Natural killer cell (primary cell): Measurements from ENCODE around the gene NSDHL. TPM values are rescaled to one million over a fixed set of nuclear protein-coding genes. Genes with fewer than 3 reads are reported as not detected.

ENCODE experiments used
- ATAC-seq, 3 donors: fragments of 150-1000 bp in 2 of 3; fragments of 200-7000 bp in 1 of 3; cut with Tn5 transposase; 1 replicate in 1 of 3; 2 replicates in 2 of 3; pipeline ENCODE4 v1.10.0; 2021; ENCODE audit warnings: mild to moderate bottlenecking in 2 of 3, moderate library complexity in 2 of 3
- DNase-seq, 2 donors: peaks; one replicate each; pipeline versions ENCODE4 v3.0.0 to v3.0.0-alpha.2; 2013 to 2021; ENCODE audit warnings: mixed read lengths in 1 of 2
- H3K27ac ChIP-seq: one replicate; pipeline ENCODE4 v1.5.1; 2013; ENCODE audit warnings: mild to moderate bottlenecking, low read length
- H3K27me3 ChIP-seq: one replicate; pipeline ENCODE4 v1.6.1; 2013; ENCODE audit warnings: low read length; ENCODE audit not compliant: control insufficient read depth, insufficient read depth
- H3K36me3 ChIP-seq: one replicate; pipeline ENCODE4 v1.6.1; 2013; ENCODE audit warnings: low read length; ENCODE audit not compliant: control insufficient read depth, insufficient read depth
- H3K4me1 ChIP-seq: one replicate; pipeline ENCODE4 v1.6.1; 2013; ENCODE audit warnings: low read length; ENCODE audit not compliant: control insufficient read depth, insufficient read depth
- H3K4me3 ChIP-seq: one replicate; pipeline ENCODE4 v1.5.1; 2013; ENCODE audit warnings: low read length
- H3K9me3 ChIP-seq: one replicate; pipeline ENCODE4 v1.6.1; 2013; ENCODE audit warnings: low read length; ENCODE audit not compliant: control insufficient read depth, insufficient read depth
- H3K27ac Mint-ChIP-seq, 2 donors: one replicate each; pipeline ENCODE4 v1.8.0; 2022; ENCODE audit warnings: mild to moderate bottlenecking in 2 of 2, mixed read lengths in 2 of 2, moderate library complexity in 1 of 2
- H3K27me3 Mint-ChIP-seq, 2 donors: one replicate each; pipeline ENCODE4 v1.8.0; 2022; ENCODE audit warnings: low read depth in 2 of 2, mixed read lengths in 2 of 2
- H3K36me3 Mint-ChIP-seq: one replicate; pipeline ENCODE4 v1.8.0; 2022; ENCODE audit warnings: mixed read lengths
- H3K4me1 Mint-ChIP-seq, 2 donors: one replicate each; pipeline ENCODE4 v1.8.0; 2022; ENCODE audit warnings: mixed read lengths in 2 of 2
- H3K4me3 Mint-ChIP-seq: one replicate; pipeline ENCODE4 v1.8.0; 2022; ENCODE audit warnings: mild to moderate bottlenecking, moderate library complexity, mixed read lengths
- H3K9me3 Mint-ChIP-seq, 2 donors: one replicate each; pipeline ENCODE4 v1.8.0; 2022; ENCODE audit warnings: mixed read lengths in 2 of 2
- WGBS: methylation state at CpG from one replicate; pipeline ENCODE4 v1.1.7; 2013; ENCODE audit warnings: missing lambda C conversion rate; ENCODE audit not compliant: insufficient coverage; 5-methylcytosine and 5-hydroxymethylcytosine counted together
- intact Hi-C: fragments of 100-400 bp; cut with micrococcal nuclease; formaldehyde crosslinking; loops from one replicate; pipeline ENCODE4 v1.14.2; 2022
- total RNA-seq, 4 donors: library from RNA; stranded (reverse); fragments of 120-200 nt in 1 of 4; gene quantifications; one replicate each; pipeline versions ENCODE4 v1.2.3 to v1.2.4, GENCODE V29; 2013 to 2022
- TF ChIP-seq, protein P1 (sequence below): fragments of 200-600 bp; IDR thresholded peaks from one replicate; pipeline ENCODE4 v1.8.0; 2022; ENCODE audit warnings: antibody characterized with exemption

NSDHL gene
- total RNA-seq, 3 donors from 2014 or later (not counting 1 experiment from before 2014, with no cell fraction given), result 4.9 to 8.2 (median 7.9) TPM

DNA sequence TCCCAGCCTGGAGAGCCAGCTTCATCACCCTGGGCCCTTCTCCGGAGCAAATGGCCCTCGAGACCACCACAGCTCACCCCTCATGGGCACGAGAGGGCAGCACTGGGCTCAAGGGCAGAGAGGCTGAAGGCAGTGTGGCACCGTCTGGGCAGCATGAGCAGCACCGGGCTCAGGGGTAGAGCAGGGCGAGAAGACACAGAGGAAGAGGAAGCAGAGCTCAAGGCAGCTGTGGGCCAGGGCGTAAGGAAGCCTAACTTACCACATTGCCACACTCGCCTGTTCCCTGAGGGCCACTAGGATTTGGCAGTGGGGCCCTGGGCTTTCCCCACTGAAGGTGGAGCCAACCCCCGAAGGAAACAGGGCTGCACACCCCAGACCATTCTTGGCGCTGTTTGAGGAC lies 82.5 kb downstream of the NSDHL start:
- no peak overlapping the region for H3K27ac Mint-ChIP-seq
- TF ChIP-seq, protein P1, sequence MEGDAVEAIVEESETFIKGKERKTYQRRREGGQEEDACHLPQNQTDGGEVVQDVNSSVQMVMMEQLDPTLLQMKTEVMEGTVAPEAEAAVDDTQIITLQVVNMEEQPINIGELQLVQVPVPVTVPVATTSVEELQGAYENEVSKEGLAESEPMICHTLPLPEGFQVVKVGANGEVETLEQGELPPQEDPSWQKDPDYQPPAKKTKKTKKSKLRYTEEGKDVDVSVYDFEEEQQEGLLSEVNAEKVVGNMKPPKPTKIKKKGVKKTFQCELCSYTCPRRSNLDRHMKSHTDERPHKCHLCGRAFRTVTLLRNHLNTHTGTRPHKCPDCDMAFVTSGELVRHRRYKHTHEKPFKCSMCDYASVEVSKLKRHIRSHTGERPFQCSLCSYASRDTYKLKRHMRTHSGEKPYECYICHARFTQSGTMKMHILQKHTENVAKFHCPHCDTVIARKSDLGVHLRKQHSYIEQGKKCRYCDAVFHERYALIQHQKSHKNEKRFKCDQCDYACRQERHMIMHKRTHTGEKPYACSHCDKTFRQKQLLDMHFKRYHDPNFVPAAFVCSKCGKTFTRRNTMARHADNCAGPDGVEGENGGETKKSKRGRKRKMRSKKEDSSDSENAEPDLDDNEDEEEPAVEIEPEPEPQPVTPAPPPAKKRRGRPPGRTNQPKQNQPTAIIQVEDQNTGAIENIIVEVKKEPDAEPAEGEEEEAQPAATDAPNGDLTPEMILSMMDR, result no peak
- Histone ChIP-seq H3K9me3 (no peaks in the 10 kb centered on the region), H3K36me3 (no peaks in the 10 kb centered on the region), H3K27me3 (no peaks in the 10 kb centered on the region), H3K4me1 (no peaks in the 10 kb centered on the region), H3K27ac (no peak overlapping the region), H3K4me3 (no peak overlapping the region)
- no peak for ATAC-seq
- H3K9me3 Mint-ChIP-seq, result no peaks in the 10 kb centered on the region
- H3K4me3 Mint-ChIP-seq, result no peak overlapping the region
- H3K27me3 Mint-ChIP-seq, result no peaks in the 10 kb centered on the region
- intact Hi-C loops, result no loop called here
- H3K36me3 Mint-ChIP-seq, result no peaks in the 10 kb centered on the region
- DNase-seq, result no peak
- 27% methylated on average over 9 of the region's 10 CpGs for WGBS
- no peaks in the 10 kb centered on the region for H3K4me1 Mint-ChIP-seq

DNA sequence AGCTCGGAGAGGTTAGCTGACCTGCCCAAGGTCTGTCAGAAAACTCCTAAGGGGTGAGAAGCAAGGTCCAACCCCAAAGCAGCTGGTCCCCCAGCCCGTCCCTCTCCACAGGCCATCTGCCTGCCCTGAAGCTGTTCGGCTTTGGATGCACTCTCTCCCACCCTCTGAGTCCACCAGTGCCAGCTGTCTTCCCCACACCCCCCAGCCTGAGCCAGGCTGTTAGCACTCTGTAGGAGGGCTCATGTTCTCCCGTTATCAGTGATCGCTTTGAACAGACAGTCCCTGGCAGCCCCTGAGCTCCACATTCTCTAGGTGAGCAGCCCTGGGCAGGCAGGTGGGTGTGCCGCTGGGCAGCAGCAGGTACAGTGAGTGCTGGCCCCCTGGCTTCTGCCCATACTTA lies 83.0 kb downstream of the NSDHL start:
- no peaks in the 10 kb centered on the region for H3K36me3 ChIP-seq
- H3K4me1 Mint-ChIP-seq, result no peaks in the 10 kb centered on the region
- H3K4me3 Mint-ChIP-seq, result no peak overlapping the region
- H3K4me1 ChIP-seq, result no peaks in the 10 kb centered on the region
- H3K4me3 ChIP-seq, result no peak overlapping the region
- no peaks in the 10 kb centered on the region for H3K27me3 ChIP-seq
- no peaks in the 10 kb centered on the region for H3K9me3 Mint-ChIP-seq
- no peaks in the 10 kb centered on the region for H3K27me3 Mint-ChIP-seq
- DNase-seq, result no peak
- WGBS, result 92% methylated on average over 5 of the region's 6 CpGs
- H3K27ac ChIP-seq, result no peak overlapping the region
- no peak for ATAC-seq
- no peak overlapping the region for H3K27ac Mint-ChIP-seq
- intact Hi-C loops, result no loop called here
- TF ChIP-seq, protein P1, result no peak
- no peaks in the 10 kb centered on the region for H3K36me3 Mint-ChIP-seq
- no peaks in the 10 kb centered on the region for H3K9me3 ChIP-seq

DNA sequence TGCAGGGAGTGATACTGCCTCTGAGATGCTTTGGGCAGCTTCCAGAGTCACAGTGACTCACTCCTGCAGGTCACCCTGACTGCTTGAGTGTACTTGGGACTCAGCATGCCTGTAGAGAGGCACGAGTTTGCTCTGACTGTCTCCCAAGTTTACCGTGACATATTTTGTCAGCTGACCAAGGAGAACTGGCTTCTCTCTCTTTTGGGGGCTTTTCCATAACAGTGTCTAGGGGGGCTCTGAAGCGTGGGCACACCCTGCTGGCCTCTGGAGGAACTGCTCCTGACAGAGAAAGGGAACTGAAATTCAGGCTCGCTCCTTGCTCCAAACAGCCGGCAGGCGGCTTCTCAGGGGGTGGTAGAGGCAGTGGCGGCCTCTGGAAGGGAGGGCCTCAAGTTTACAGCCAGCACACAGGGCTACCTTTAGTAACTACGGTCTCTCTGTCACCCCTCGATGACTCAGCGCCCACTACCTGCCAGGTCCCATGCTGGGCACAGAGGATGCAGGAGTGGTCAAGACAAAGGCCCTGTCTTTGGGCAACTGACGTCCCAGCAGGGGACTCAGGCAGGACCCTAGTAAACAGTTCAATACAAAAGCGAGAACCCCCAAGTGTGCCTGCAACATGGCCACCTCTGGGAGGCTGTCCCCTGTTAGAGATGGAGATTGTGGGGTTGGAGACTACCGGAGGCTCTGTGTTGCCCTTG lies 84.8 kb downstream of the NSDHL start:
- Histone ChIP-seq H3K27me3 (no peaks in the 10 kb centered on the region), H3K9me3 (no peaks in the 10 kb centered on the region), H3K27ac (no peak overlapping the region), H3K36me3 (no peaks in the 10 kb centered on the region), H3K4me3 (no peak overlapping the region), H3K4me1 (no peaks in the 10 kb centered on the region)
- H3K4me1 Mint-ChIP-seq, result no peaks in the 10 kb centered on the region
- intact Hi-C loops, result no loop called here
- no peaks in the 10 kb centered on the region for H3K9me3 Mint-ChIP-seq
- 29% methylated on average over 12 of the region's 13 CpGs for WGBS
- H3K4me3 Mint-ChIP-seq, result no peak overlapping the region
- TF ChIP-seq, protein P1, result no peak
- ATAC-seq (peak in 1 of 3 donors; percentile 48), DNase-seq (peak in 1 of 2 donors; percentile 31)
- H3K27ac Mint-ChIP-seq, result no peak overlapping the region
- no peaks in the 10 kb centered on the region for H3K27me3 Mint-ChIP-seq
- H3K36me3 Mint-ChIP-seq, result no peaks in the 10 kb centered on the region
